Measurements from ENCODE around the gene PCDHA7.
"Not testable (repeated sequence)": the region's sequence is repeated elsewhere in the genome, so short reads cannot be mapped to it uniquely, and the experiment has no call there.

PCDHA7 gene

GRCh38 chr5:140868721-140869554 lies 34.9 kb downstream of the PCDHA7 start, which contains the start of gene PCDHA11:
TSS of gene PCDHA11 (plus strand) at chr5:140868957. CDS start at chr5:140869104, 147 bp downstream.
- no peak for DNase-seq

DNA sequence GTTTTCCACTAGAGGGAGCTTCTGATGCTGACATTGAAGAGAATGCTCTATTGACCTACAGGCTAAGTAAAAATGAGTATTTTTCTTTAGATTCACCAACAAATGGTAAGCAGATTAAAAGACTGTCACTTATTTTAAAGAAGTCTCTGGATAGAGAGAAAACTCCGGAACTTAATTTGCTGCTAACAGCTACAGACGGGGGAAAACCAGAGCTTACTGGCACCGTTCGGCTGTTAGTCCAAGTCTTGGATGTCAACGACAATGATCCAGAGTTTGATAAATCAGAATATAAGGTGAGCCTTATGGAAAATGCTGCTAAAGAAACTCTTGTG lies 35.5 kb downstream of the PCDHA7 start:
- peak in 1 of 2 donors; percentile 0 for DNase-seq

DNA sequence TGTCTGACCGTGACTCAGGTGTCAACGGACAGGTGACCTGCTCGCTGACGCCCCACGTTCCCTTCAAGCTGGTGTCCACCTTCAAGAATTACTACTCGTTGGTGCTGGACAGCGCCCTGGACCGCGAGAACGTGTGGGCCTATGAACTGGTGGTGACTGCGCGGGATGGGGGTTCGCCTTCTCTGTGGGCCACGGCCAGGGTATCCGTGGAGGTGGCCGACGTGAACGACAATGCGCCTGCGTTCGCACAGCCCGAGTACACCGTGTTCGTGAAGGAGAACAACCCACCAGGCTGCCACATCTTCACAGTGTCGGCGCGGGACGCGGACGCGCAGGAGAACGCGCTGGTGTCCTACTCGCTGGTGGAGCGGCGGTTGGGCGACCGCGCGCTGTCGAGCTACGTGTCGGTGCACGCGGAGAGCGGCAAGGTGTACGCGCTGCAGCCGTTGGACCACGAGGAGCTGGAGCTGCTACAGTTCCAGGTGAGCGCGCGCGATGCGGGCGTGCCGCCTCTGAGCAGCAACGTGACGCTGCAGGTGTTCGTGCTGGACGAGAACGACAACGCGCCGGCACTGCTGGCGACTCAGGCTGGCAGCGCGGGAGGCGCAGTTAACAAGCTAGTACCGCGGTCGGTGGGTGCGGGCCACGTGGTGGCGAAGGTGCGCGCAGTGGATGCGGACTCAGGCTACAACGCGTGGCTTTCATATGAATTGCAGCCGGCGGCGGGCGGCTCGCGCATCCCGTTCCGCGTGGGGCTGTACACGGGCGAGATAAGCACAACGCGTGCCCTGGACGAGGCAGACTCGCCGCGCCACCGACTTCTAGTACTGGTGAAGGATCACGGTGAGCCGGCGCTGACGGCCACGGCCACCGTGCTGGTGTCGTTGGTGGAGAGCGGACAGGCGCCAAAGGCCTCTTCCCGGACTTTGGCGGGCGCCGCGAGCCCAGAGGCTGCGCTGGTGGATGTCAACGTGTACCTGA lies 36.4 kb downstream of the PCDHA7 start:
- no peak for DNase-seq

DNA sequence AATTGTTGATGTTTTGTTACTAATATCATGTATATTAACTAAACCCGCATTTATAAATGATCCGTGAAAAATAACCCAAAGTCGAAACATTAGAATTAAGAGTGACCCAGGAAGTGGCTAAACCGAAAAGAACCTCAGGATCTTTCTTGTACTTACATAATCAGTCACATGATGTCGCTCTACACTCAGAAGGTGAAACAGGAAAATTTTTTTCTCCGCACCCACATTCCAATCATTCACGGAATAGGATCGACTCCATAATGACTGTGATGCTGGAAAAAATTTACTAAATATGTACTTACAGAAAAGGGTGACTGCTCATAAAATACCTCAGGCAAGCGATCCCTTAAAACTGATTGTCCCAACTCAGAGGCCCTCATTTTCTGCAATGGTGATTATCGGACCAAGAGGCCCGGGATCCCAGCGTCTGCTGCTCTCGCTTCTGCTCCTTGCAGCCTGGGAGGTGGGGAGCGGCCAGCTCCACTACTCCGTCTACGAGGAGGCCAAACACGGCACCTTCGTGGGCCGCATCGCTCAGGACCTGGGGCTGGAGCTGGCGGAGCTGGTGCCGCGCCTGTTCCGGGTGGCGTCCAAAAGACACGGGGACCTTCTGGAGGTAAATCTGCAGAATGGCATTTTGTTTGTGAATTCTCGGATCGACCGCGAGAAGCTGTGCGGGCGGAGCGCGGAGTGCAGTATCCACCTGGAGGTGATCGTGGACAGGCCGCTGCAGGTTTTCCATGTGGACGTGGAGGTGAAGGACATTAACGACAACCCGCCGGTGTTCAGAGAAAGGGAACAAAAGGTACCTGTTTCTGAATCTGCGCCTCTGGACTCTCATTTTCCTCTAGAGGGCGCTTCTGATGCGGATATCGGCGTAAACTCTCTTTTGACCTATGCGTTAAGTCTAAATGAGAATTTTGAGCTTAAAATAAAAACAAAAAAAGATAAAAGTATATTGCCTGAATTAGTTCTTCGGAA lies 41.3 kb downstream of the PCDHA7 start, which contains the start of gene PCDHA12:
TSS of gene PCDHA12 (plus strand) at position 224 of the 981 bp plus-strand sequence. CDS start at position 389, 165 bp downstream.
- no peak for DNase-seq

- DNase-seq = not testable (repeated sequence)
These were observed 42.6 kb downstream of the PCDHA7 start for GRCh38 chr5:140876541-140877261.

DNA sequence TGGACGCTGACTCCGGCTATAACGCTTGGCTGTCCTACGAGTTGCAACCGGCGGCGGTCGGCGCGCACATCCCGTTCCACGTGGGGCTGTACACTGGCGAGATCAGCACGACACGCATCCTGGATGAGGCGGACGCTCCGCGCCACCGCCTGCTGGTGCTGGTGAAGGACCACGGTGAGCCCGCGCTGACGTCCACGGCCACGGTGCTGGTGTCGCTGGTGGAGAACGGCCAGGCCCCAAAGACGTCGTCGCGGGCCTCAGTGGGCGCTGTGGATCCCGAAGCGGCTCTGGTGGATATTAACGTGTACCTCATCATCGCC lies 43.2 kb downstream of the PCDHA7 start:
- no peak for DNase-seq

- no peak for DNase-seq
These were observed 48.0 kb downstream of the PCDHA7 start, which contains the start of gene PCDHA13 for GRCh38 chr5:140881889-140882590. TSS of gene PCDHA13 (plus strand) at chr5:140882124. CDS start at chr5:140882269, 145 bp downstream.

GRCh38 chr5:140882591-140882899 lies 48.5 kb downstream of the PCDHA7 start:
- no peak for DNase-seq

GRCh38 chr5:140883373-140883772 lies 49.3 kb downstream of the PCDHA7 start:
- DNase-seq = no peak

DNA sequence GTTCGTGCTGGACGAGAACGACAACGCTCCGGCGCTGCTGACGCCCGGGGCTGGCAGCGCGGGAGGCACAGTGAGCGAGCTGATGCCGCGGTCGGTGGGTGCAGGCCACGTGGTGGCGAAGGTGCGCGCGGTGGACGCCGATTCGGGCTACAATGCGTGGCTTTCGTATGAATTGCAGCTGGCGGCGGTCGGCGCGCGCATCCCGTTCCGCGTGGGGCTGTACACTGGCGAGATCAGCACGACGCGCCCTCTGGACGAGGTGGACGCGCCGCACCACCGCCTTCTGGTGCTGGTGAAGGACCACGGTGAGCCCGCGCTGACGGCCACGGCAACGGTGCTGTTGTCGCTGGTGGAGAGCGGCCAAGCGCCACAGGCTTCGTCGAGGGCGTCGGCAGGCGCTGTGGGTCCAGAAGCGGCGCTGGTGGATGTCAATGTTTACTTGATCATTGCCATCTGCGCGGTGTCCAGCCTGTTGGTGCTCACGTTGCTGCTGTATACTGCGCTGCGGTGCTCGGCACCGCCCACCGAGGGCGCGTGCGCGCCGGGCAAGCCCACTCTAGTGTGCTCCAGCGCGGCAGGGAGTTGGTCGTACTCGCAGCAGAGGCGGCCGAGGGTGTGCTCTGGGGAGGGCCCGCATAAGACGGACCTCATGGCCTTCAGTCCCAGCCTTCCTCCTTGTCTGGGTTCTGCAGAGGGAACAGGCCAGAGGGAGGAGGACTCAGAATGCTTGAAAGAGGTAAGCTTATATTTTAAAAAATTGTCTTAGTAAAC lies 50.0 kb downstream of the PCDHA7 start:
- DNase-seq = no peak

Data from inflammatory macrophage treated with lipopolysaccharide for 1 hour (primary cell).